Neuronal stem cell (in vitro differentiated cells): ENCODE results near the gene POLR1E.

Source experiments
- DNase-seq: peaks from one replicate; pipeline ENCODE4 v3.0.0-alpha.2; 2013; ENCODE audit warnings: low spot score
- H2AFZ ChIP-seq: one replicate; pipeline ENCODE4 v1.6.1; 2013; ENCODE audit warnings: mild to moderate bottlenecking, low read length, inconsistent platforms
- H2AK5ac ChIP-seq: 2 replicates; pipeline ENCODE4 v1.6.1; 2013; ENCODE audit warnings: low read depth, mild to moderate bottlenecking, inconsistent platforms, low read length, moderate library complexity, mixed read lengths
- H2BK120ac ChIP-seq: 2 replicates; pipeline ENCODE4 v1.6.1; 2013; ENCODE audit warnings: low read depth, mild to moderate bottlenecking, inconsistent platforms, low read length, moderate library complexity, mixed read lengths
- H2BK12ac ChIP-seq: one replicate; pipeline ENCODE4 v1.6.1; 2013; ENCODE audit warnings: low read length, inconsistent platforms
- H2BK15ac ChIP-seq: 2 replicates; pipeline ENCODE4 v1.6.1; 2013; ENCODE audit warnings: mild to moderate bottlenecking, low read length, inconsistent platforms, mixed read lengths
- H2BK5ac ChIP-seq: one replicate; pipeline ENCODE4 v1.6.1; 2013; ENCODE audit warnings: inconsistent platforms, mild to moderate bottlenecking, low read length, moderate library complexity
- H3K14ac ChIP-seq: one replicate; pipeline ENCODE4 v1.6.1; 2013; ENCODE audit warnings: low read length, inconsistent platforms
- H3K18ac ChIP-seq: 2 replicates; pipeline ENCODE4 v1.6.1; 2013; ENCODE audit warnings: low read length, inconsistent platforms
- H3K23ac ChIP-seq: 2 replicates; pipeline ENCODE4 v1.6.1; 2013; ENCODE audit warnings: low read depth, mild to moderate bottlenecking, mixed read lengths, low read length, inconsistent platforms; ENCODE audit not compliant: poor library complexity
- H3K27ac ChIP-seq: replicated peaks from 3 replicates; pipeline ENCODE4 v1.5.1; 2013; ENCODE audit warnings: low read length, inconsistent platforms
- H3K27me3 ChIP-seq, 3 experiments: 2 replicates each; pipeline ENCODE4 v1.6.1; 2013; ENCODE audit warnings: low read length in 3 of 3, mild to moderate bottlenecking in 2 of 3, inconsistent platforms in 1 of 3, low read depth in 1 of 3, mixed read lengths in 1 of 3, moderate library complexity in 1 of 3; ENCODE audit not compliant: control insufficient read depth in 3 of 3, insufficient read depth in 3 of 3
- H3K36me3 ChIP-seq, 2 donors: replicated peaks in 1 of 2; 2 replicates each; pipeline ENCODE4 v1.6.1; 2013; ENCODE audit warnings: low read length in 2 of 2; ENCODE audit not compliant: control insufficient read depth in 2 of 2, insufficient read depth in 2 of 2
- H3K4ac ChIP-seq: 2 replicates; pipeline ENCODE4 v1.6.1; 2013; ENCODE audit warnings: inconsistent platforms, mild to moderate bottlenecking, low read length, moderate library complexity
- H3K4me1 ChIP-seq, 2 donors: 1 replicate in 1 of 2; 2 replicates in 1 of 2; pipeline ENCODE4 v1.6.1; 2013; ENCODE audit warnings: low read length in 2 of 2, low read depth in 1 of 2; ENCODE audit not compliant: control insufficient read depth in 2 of 2, insufficient read depth in 1 of 2
- H3K4me2 ChIP-seq: one replicate; pipeline ENCODE4 v1.6.1; 2013; ENCODE audit warnings: mild to moderate bottlenecking, low read length, inconsistent platforms; ENCODE audit not compliant: insufficient read depth, poor library complexity, severe bottlenecking
- H3K4me3 ChIP-seq, 2 donors: 2 replicates each; pipeline ENCODE4 v1.5.1; 2013; ENCODE audit warnings: low read length in 2 of 2, mild to moderate bottlenecking in 2 of 2, inconsistent platforms in 1 of 2, moderate library complexity in 1 of 2
- H3K79me1 ChIP-seq: one replicate; pipeline ENCODE4 v1.6.1; 2013; ENCODE audit warnings: low read depth, mild to moderate bottlenecking, inconsistent platforms, low read length, moderate library complexity
- H3K9ac ChIP-seq: one replicate; pipeline ENCODE4 v1.6.1; 2013; ENCODE audit warnings: mild to moderate bottlenecking, low read depth, low read length, inconsistent platforms; ENCODE audit not compliant: poor library complexity
- H3K9me3 ChIP-seq, 2 donors: replicated peaks in 1 of 2; 2 replicates each; pipeline versions ENCODE3 to v1.6.1; 2013; ENCODE audit warnings: low read length in 2 of 2, mild to moderate bottlenecking in 2 of 2, inconsistent platforms in 1 of 2, low read depth in 1 of 2, mixed read lengths in 1 of 2, moderate library complexity in 1 of 2; ENCODE audit not compliant: control insufficient read depth in 2 of 2, insufficient read depth in 1 of 2
- H4K8ac ChIP-seq: one replicate; pipeline ENCODE4 v1.6.1; 2013; ENCODE audit warnings: low read depth, mild to moderate bottlenecking, inconsistent platforms, low read length, moderate library complexity
- H4K91ac ChIP-seq: one replicate; pipeline ENCODE4 v1.6.1; 2013; ENCODE audit warnings: low read length, low read depth, mild to moderate bottlenecking, inconsistent platforms; ENCODE audit not compliant: poor library complexity
- WGBS, 2 donors: extraction: QIAGEN DNeasy Blood & Tissue Kit; methylation state at CpG; one replicate each; pipeline ENCODE4 v1.1.7; 2013; ENCODE audit warnings: missing lambda C conversion rate in 2 of 2, mixed read lengths in 1 of 2; ENCODE audit not compliant: insufficient read length in 2 of 2, insufficient replicate concordance in 1 of 2; ENCODE audit errors: extremely low coverage in 2 of 2; 5-methylcytosine and 5-hydroxymethylcytosine counted together

Gene POLR1E

DNA sequence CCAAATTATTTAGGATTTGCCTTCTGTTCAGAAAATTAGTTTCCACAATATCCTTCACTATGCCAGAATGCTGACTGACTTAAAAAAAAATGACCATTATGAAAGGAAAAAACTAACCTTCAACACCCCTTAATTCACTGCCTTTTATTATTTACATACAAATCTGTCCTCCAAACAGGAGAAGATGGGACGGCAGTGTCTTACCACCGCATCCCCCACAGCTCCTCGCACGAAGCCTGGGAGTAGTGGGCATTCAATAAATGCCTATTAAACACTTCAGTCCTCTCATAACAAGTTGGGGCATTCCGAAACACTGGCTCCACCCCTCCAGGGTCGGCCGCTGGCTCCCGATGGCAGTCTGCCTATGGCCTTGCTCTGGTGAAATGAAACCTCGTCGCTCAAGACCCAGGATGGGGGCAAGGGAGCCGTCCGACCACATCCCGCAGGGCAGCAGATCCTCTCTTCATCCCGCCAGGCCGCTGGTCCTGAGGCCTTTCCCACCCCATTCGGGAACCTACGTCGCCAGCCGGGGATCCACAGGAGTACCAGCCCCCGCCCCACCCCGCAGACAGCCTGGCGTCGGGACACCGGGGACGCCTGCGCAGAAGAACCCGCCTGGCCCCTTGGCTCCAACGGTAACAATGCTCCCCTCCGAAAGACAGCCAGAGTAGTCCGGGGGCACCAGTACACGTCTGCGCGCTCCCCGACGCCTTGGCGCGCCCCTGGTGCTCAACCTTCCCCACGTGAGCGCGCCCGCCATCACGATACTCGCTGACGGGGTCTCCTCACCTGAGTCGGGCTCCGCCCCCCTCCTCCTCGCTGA is 21.1 kb upstream of the POLR1E start:
- WGBS, 2 donors: no CpG with 5 or more reads among the region's 47 CpGs
- Histone ChIP-seq H4K8ac (no peak overlapping the region), H2BK12ac (no peak overlapping the region), H3K27ac (peak overlapping the region; percentile 98), H2AK5ac (peak overlapping the region; percentile 71), H3K4me3 (peak overlapping the region; percentile 78 to 86), H3K4me1 (peaks cover 6 to 9% of the 10 kb centered on the region in 2 donors), H3K23ac (peak overlapping the region; percentile 92), H3K36me3 (peaks cover 0 to 24% of the 10 kb centered on the region in 2 donors), H2BK15ac (no peak overlapping the region), H3K79me1 (peaks cover 5% of the 10 kb centered on the region), H3K18ac (peak overlapping the region; percentile 93), H4K91ac (no peak overlapping the region), H2BK120ac (peak overlapping the region; percentile 83), H3K9me3 (no peaks in the 10 kb centered on the region), H2BK5ac (peak overlapping the region; percentile 97), H3K27me3 (no peaks in the 10 kb centered on the region), H3K9ac (peak overlapping the region; percentile 96), H3K14ac (no peak overlapping the region), H2AFZ (peak overlapping the region; percentile 93), H3K4me2 (peak overlapping the region; percentile 71), H3K4ac (no peak overlapping the region)
- DNase-seq: no peak

GRCh38 chr9:37465249-37466036 is 20.3 kb upstream of the POLR1E start, which contains the start of gene ZBTB5:
Gene ZBTB5 (minus strand): TSS chr9:37465450. CDS start chr9:37442551, 22,899 bp downstream.
- DNase-seq: peak; percentile 100
- Histone ChIP-seq H3K23ac (peak within 1 kb of the TSS; percentile 92), H3K9ac (peak within 1 kb of the TSS; percentile 96), H2AK5ac (peak within 1 kb of the TSS; percentile 71), H3K18ac (peak within 1 kb of the TSS; percentile 96), H2AFZ (peak within 1 kb of the TSS; percentile 93), H3K14ac (no peak within 1 kb of the TSS), H2BK5ac (peak within 1 kb of the TSS; percentile 97), H3K27ac (peak within 1 kb of the TSS; percentile 100), H3K4me2 (peak within 1 kb of the TSS; percentile 92), H2BK12ac (no peak within 1 kb of the TSS), H4K8ac (no peak within 1 kb of the TSS), H3K79me1 (peaks cover 4% of the 10 kb centered on the region), H3K27me3 (no peaks in the 10 kb centered on the region), H2BK15ac (no peak within 1 kb of the TSS), H2BK120ac (peak within 1 kb of the TSS; percentile 83), H3K4me3 (peak within 1 kb of the TSS; percentile 78 to 88), H4K91ac (no peak within 1 kb of the TSS), H3K4me1 (peaks cover 6 to 9% of the 10 kb centered on the region in 2 donors), H3K36me3 (peaks cover 0 to 21% of the 10 kb centered on the region in 2 donors), H3K9me3 (no peaks in the 10 kb centered on the region), H3K4ac (no peak within 1 kb of the TSS)
- no CpG with 5 or more reads among the region's 52 CpGs for WGBS, 2 donors

GRCh38 chr9:37466037-37466709 is 19.6 kb upstream of the POLR1E start:
- peak overlapping the region; percentile 87 for H3K9ac ChIP-seq
- H3K9me3 ChIP-seq: no peaks in the 10 kb centered on the region
- peak overlapping the region; percentile 96 for H3K18ac ChIP-seq
- peak overlapping the region; percentile 78 to 88 for H3K4me3 ChIP-seq
- H3K79me1 ChIP-seq: peaks cover 2% of the 10 kb centered on the region
- H3K4ac ChIP-seq: no peak overlapping the region
- peak overlapping the region; percentile 92 for H2AFZ ChIP-seq
- H3K23ac ChIP-seq: peak overlapping the region; percentile 3
- H2BK5ac ChIP-seq: peak overlapping the region; percentile 54
- no peak overlapping the region for H2AK5ac ChIP-seq
- peaks cover 6 to 9% of the 10 kb centered on the region in 2 donors for H3K4me1 ChIP-seq
- H3K27me3 ChIP-seq: no peaks in the 10 kb centered on the region
- no peak overlapping the region for H2BK12ac ChIP-seq
- peak; percentile 77 for DNase-seq
- H4K91ac ChIP-seq: no peak overlapping the region
- no peak overlapping the region for H4K8ac ChIP-seq
- H2BK120ac ChIP-seq: no peak overlapping the region
- peak overlapping the region; percentile 92 for H3K4me2 ChIP-seq
- no peak overlapping the region for H2BK15ac ChIP-seq
- H3K36me3 ChIP-seq: peaks cover 0 to 14% of the 10 kb centered on the region in 2 donors
- peak overlapping the region; percentile 100 for H3K27ac ChIP-seq
- no peak overlapping the region for H3K14ac ChIP-seq
- no CpG with 5 or more reads among the region's 47 CpGs for WGBS, 2 donors
